Endometrial microvascular endothelial cells (primary cell): ENCODE measurements around the gene METTL3. TPM values are rescaled to one million over a fixed set of nuclear protein-coding genes. Genes with fewer than 3 reads are reported as not detected.

Experiments
- in situ Hi-C: cut with HindIII; loops from 2 replicates; pipeline ENCODE4 v1.10.0; 2017; ENCODE audit warnings: low sequenced_read_pairs, low pct_unique_long_range_greater_than_20kb; ENCODE audit errors: inconsistent ontology term
- total RNA-seq: library from RNA; depleted of rRNA; stranded (reverse); fragments of >200 nt; gene quantifications from one replicate; pipeline ENCODE4 v1.2.3, GENCODE V29; 2015; ENCODE audit errors: inconsistent ontology term

METTL3 gene
- total RNA-seq, 1 donor from 2014 or later: 75.2 TPM

DNA sequence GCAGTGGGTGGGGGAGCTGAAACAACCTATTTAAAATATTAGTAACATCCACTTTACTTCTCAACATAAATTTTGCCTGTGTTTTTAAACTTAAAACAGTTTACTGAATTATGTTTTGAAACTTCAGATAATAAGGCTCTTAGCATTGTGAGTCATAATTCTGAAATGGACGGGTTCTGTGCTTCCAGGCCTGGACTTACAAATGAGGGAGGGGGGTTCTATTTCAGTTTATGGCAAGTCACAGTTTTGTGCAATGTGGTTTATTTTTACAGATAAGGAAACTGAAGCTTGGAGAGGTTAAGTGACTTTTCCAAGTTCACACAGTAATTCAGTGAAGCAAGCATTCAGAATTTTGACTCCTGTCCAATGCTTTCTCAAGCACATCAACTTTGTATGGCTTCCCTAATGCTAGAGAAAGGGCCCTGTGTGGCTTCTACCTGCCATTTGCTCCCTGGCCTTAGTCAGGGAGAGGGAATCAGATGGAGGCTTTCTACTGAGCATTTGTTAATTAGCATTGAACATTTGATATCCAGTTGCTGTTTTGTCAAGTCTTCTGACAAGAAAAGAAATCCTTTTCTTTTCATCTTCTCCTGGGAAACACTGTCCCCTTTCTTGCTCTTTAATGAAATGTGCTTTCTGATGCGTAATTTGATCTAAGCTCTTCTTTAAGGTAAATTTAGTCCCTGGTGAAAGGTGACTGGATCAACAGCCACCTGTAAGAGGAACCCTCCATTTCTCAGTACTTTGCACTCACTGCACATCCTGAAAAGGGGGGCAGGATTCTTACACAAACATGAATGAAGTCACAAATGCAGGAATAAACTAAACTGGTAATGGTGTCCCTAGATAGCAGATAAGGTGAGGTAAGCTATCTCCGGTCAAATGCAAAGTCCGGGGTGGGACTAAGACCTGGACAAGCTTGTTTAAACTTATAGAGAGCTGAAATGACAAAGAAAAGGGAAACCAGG, 17.5 kb upstream of the METTL3 start:
- in situ Hi-C loops: no loop called here

DNA sequence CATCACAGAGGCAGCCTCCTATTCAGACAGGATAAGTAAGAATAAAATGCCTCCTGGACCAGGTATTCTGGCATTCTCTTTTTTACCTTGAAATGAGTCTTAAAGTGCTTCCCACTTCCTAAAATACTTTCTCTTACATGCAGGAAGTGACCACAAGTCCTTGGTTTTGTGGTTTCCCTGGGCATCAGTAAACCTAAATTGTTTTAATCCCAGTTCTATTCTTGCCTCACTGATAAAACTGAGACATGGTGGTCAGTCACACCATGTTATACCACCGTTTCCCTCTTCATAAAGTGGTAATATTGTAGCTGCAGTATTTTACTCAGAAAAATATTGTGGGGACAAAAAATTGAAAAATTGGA, 16.2 kb upstream of the METTL3 start:
- in situ Hi-C loops: no loop called here

- in situ Hi-C loops: no loop called here
These were observed 15.7 kb upstream of the METTL3 start for GRCh38 chr14:21526672-21527317.

- in situ Hi-C loops: no loop called here
These were observed 15.0 kb upstream of the METTL3 start, which contains the start of gene SALL2 for GRCh38 chr14:21525962-21526671. SALL2 (minus strand) TSS chr14:21526346; CDS start chr14:21526127, 219 bp downstream.

DNA sequence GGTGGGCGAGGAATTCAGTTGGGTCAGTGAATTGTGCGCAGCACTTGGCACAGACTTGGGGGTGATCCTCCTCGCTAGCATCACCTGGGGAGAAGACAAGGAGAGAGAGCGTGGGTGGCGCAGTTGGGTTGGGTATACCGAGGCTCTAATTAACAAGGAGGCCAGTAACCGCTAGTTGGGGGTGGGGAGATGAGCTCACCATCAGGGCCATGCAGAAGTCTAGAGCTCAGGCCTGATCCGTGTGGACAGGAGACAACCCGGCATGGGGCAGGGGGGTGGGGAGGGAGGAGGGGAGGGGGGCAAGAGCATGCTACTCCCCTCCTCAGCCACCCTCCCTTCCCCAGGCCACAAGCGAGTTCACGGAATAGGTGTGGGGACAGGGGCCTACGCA, 14.4 kb upstream of the METTL3 start:
- in situ Hi-C loops: no loop called here

DNA sequence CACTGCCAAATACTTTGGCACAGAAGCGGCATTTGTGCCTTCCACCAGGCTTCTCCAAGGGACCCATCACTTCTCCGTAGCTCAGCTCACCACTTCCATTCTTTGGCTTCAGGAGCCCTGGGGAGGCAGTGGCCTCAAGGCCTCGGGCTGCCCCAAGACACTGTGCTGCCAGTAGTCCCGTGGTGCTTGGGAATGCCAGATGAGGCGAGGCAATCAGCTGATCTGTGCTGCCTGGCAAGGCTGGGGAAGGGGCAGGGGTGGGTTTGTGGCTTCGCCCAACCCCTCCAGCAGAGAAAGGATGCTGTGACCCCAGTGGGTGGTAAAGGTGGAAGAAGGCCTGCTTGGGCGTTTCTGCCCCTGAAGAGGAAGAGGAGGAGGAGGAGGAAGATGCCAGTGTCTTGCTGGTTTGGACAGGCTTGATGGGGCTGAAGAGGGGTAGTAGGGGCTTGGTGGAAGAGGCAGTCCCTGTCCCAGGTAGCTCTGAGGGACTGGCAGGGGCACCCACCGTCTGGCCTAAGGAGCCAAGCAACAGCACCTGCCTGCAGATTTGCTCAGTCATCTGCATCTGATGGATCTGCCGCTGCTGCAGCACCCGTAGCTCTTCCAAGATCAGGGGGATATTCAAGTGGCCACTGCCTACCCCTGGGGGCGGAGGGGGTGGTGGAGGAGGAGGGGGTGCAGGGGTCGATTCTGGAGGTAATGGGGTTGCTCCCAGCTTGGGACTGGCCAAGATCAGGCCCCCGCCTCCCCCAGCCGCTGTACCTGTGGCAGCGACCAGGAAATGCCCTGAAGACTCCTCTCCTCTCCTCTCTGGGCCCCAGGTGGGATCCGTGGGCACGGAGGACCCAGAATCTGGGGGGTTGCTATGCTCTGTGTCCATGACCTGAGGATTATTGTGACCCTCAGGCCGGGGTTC, 13.7 kb upstream of the METTL3 start:
- in situ Hi-C loops: no loop called here

- in situ Hi-C loops: no loop called here
These were observed 12.1 kb upstream of the METTL3 start for GRCh38 chr14:21523203-21523602.

- in situ Hi-C loops: no loop called here
These were observed 10.4 kb upstream of the METTL3 start for GRCh38 chr14:21521501-21521900.

GRCh38 chr14:21520767-21521166, 9.6 kb upstream of the METTL3 start:
- in situ Hi-C loops: no loop called here

DNA sequence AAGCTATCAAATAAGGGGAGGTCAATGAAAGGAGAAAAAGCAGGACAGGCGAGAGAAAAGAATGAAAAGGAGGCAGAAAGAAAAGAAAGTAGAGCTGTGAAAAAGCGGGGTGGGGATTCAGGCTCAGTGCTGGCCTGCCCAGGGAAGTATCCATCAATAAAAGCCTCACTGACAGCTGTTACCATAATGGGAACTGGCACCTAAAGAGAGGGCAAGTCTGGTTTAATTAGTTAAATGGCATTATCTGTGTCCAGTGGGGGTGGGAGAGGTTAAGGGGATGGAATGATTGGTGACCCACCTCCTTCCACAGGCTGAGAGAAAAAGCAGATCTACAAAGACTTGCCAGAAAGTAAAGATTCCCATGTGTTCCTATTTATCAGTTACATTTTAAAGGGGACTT, 7.6 kb upstream of the METTL3 start:
- in situ Hi-C loops: no loop called here

DNA sequence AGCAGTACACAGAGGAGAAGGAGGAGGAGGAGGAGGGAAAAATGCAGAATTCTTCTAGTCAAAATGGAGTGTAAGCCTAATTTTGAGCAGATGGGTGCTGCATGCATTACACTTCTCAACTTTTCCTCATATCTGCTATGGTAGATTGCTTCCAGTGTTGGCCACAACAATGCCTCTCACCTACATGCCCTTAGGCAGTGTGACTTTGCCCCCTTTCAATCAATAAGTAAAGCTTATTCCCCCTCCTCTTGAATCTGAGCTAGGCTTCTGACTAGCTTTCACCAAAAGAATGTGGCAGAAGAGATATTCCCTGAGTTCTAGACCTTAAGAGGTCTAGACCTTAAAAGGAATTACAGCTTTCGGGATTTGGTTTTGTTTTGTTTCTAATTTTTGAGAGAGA, 3.2 kb upstream of the METTL3 start:
- in situ Hi-C loops: no loop called here

GRCh38 chr14:21509432-21510143, 1.6 kb downstream of the METTL3 start:
- in situ Hi-C loops: no loop called here

DNA sequence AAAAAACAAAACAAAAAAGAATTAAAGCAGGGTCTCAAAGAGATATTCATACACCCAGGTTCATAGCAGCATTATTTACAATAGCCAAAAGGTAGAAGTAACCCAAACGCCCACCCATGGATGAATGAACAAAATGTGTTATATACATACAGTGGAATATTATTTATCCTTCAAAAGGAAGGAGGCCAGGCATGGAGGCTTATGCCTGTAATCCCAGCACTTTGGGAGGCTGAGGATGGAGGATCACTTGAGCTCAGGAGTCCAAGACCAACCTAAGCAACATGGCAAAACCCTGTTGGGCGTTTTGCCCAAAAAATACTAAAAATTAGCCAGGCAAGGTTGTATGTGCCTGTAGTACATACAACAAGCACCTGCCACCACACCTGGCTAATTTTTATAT, 4.6 kb downstream of the METTL3 start:
- in situ Hi-C loops: no loop called here

GRCh38 chr14:21505012-21505553, 6.1 kb downstream of the METTL3 start:
- in situ Hi-C loops: no loop called here

DNA sequence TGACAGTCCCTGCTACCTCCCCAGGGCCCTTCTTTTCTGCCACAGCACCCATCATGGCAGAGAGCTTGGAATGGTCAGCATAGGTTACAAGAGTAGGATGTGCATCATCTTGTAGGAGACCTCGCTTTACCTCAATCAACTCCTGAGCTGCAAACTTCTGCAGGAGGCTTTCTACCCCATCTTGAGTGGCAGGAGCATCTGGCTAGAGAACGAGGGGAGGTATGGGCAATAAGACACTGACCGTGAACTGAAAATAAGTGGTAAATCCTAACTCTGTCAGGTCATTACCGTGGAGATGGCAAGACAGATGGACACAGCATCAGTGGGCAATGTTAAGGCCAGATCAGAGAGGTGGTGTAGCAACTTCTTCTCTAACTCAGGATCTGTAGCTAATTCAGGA, 7.8 kb downstream of the METTL3 start:
- in situ Hi-C loops: no loop called here

DNA sequence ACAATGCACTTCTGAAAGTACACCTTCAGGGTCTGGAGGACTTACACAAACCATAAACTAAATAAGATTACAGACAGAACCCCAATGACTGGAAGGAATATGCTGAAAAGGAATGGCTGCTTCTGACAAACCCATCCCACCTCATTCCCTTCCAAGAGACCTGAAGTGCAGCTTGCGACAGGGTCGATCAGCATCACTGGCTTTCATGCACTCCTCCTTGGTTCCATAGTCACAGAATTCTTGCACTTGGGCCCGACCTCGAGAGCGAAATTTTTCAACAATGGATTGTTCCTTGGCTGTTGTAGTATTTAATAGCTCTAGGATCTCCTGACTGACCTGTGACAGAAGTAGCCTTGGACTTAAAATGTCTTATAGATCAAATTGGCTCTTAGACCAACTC, 9.6 kb downstream of the METTL3 start:
- in situ Hi-C loops: no loop called here

GRCh38 chr14:21498540-21499526, 12.3 kb downstream of the METTL3 start:
- in situ Hi-C loops: no loop called here
